DMS 273 (cell line): ENCODE data around the gene NDUFB11.
"Not testable (repeated sequence)": the region's sequence is repeated elsewhere in the genome, so short reads cannot be mapped to it uniquely, and the experiment has no call there.

ENCODE experiments used
- DNase-seq: peaks from one replicate; lab custom pipeline; 2025; ENCODE audit not compliant: unreplicated experiment; lab: John Stamatoyannopoulos, UW

NDUFB11 gene

DNA sequence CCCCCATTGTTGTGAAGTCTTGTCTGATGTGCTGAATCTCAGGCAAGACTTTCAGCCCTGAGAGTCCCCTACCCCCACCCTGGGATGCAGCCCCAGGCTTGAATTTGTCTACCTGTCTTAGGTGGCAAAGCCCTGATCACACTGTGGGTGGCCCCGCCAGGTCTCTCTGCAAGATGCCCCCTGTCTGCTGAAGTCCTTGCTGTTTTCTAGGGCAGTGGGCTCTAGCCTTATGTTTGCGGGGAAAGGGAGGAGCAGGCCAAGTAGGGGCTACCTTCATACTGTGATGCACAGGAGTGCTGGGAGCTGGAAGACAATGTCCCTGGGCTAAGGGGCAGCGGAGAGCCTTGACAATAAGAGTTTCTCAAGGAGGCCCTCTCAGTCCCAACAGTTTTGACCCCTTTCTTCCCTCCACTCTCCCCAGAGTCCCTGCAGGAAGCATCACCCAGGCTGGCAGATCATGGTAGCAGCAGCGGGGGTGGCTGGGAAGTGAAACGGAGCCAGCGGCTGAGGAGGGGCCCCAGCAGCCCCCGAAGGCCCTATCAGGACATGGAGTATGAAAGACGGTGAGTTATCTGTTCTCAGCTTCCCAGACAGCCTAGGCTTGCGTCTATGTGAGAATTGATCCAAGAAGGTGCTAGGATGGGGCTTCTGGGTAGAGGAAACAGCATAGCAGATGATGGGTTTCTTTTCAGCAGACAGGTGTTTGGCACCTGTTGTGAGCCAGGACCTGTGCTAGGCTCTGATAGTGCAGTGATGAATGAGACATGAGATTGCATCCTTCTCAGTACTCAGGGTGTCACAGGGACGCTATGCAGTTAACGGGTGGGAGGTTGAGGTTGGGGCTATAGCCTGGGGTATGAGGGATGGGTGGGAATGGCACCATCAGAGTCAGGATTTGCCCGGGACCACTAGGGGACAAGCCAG lies 2.7 kb upstream of the NDUFB11 start:
- no peak for DNase-seq

- DNase-seq = peak; percentile 55
Measured at GRCh38 chrX:47146121-47146935, 1.8 kb upstream of the NDUFB11 start.

- DNase-seq = no peak
Measured at GRCh38 chrX:47145395-47146120, 1.1 kb upstream of the NDUFB11 start.

- peak; percentile 71 for DNase-seq
Measured at GRCh38 chrX:47143894-47144625, 442 bp downstream of the NDUFB11 start.

DNA sequence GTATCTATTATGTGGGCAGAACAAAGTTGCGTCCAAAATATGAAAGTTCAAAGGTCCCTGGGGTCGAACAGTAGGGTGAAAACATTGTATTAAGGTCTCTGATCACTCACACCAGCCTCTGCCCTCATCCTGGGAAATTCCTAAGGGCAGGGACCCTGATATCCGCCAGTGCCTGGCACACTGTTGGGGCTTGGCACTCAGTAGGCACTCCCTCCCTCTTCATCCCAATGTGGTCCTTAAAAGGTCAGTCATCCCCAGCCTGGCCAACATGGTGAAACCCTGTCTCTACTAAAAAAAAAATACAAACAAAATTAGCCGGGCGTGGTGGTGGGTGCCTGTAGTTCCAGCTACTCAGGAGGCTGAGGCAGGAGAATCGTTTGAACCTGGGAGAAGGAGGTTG lies 6.3 kb downstream of the NDUFB11 start:
- DNase-seq = no peak

DNA sequence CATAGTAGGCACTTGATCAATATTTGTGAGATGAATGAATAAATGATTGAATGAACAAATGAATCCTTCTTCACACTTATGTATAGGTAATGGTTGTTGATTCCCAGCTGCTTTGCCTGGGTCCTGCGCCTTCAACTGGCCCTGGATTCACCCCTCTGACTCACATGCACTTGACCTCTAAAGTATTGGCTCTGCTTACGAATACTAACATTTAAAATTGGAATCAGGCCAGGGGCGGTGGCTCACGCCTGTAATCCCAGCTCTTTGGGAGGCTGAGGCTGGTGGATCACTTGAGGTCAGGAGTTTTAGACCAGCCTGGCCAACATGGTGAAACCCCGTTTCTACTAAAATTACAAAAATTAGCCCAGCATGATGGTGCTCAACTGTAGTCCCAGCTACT lies 8.9 kb downstream of the NDUFB11 start:
- DNase-seq = not testable (repeated sequence)

GRCh38 chrX:47133493-47133892 lies 11.0 kb downstream of the NDUFB11 start:
- no peak for DNase-seq

DNA sequence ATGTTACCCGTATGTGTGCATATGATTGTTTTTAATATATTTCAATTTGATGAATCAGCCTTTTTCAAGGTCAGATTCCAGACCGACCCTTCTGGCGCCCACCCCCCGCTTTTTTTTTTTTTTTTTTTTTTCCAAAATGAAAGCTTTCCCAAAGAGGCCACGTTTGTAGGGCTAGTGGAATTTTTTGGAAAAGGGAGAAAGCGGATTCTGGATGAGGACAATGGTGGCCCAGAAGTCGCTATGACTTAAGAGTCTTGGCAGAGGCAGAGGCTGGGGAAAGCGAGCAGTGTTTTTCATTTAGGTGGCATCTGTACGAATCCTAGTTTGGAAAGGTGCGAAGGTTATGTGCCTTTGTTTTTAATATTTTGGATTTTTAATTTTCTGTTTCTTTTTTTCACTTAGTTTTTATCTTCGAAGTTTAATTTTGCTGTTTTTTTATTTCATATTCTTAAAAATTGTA lies 14.6 kb downstream of the NDUFB11 start:
- DNase-seq = peak; percentile 36

DNA sequence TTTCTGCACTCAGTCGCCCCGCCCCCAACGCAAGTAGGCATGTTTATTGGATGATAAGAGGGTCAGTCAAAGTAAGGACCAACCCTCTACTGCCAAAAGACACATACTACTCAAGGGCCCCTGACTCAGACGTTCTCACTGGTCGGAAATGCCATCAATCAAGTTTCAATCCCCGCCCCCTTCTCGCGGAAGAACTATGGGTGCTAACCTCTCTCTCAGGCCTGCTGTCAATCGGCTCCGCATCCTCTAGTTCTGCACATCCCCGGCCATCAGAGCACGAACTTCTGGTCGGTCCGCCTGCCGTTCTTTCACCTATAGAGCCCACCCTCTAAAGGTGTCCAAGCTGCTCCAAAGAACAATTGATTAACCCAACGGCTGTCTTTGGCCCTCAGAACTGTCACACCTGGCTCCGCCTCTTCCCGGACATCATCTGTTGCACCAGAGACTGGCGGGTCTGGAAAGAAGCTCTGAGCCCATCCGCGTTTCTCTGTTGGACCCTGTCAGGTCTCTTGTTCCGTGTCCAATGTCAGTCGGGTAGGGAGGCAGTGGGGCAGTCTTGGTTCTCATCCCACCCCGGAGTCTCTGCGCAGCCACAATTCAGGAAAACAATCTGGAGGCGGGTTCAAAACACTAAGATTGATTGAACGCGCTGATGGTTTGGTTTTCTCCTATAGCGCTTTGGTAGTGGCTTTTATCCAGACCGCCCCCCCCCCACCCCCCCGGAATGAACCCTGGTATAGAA lies 15.2 kb downstream of the NDUFB11 start:
- peak; percentile 97 for DNase-seq

- DNase-seq = not testable (repeated sequence)
Measured at GRCh38 chrX:47124466-47124865, 20.0 kb downstream of the NDUFB11 start.

DNA sequence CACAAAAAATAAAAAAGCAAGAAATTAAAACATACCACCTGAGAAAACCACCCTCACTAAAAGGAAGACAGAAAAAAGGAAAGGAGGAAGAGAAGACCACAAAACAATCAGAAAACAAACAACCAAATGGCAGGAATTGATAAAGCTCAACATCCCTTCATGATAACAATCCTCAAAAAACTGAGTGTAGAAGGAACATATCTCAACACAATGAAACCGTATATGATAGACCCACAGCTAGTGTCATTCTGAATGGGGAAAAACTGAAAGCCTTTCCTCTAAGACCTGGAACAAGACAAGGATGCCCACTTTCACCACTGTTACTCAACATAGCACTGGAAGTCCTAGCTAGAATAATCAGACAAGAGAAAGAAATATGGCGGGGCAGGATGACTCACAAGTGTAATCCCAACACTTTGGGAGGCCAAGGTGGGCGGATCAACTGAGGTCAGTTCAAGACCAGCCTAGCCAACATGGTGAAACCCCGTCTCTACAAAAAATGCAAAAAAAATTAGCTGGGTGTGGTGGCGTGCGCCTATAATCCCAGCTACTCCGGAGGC lies 27.9 kb downstream of the NDUFB11 start:
- not testable (repeated sequence) for DNase-seq

- peak; percentile 18 for DNase-seq
Measured at GRCh38 chrX:47112316-47112954, 32.1 kb downstream of the NDUFB11 start.

- DNase-seq = not testable (repeated sequence)
Measured at GRCh38 chrX:47110936-47111615, 33.4 kb downstream of the NDUFB11 start.

GRCh38 chrX:47101206-47101605 lies 43.3 kb downstream of the NDUFB11 start:
- no peak for DNase-seq

DNA sequence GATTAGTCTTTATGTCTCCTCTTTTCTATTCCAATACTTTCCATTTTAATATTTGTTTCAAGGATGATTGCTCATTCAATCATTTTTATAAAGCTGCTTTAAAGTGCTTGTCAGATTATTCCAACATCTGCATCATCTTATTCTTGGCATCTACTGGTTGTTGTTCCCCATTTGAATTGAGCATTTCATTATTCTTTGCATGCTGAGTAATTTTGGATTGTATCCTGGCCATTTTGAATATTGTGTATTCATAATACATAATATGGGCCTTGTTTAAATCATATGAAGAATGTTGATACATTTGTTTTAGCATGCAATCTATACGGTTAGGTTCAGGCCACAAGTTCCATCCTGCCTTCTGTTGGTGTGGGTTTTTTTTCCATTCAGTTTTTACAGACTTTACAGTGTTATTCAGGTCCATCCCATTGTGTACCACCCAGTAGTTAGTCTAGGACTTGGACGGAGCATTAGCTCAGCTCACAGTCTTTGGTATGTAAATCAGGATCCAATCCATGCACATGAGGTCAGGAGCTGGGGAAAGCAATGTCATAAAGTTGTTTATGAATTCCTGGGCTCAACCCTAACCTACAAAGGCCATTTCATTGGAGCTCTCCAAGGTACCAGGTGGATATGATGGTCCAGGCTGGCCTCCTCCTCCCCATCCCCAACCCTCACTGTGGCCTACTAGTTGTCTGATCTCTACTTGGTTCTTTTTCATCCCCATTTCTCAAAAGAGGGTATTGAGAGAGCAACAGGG lies 46.0 kb downstream of the NDUFB11 start:
- no peak for DNase-seq

DNA sequence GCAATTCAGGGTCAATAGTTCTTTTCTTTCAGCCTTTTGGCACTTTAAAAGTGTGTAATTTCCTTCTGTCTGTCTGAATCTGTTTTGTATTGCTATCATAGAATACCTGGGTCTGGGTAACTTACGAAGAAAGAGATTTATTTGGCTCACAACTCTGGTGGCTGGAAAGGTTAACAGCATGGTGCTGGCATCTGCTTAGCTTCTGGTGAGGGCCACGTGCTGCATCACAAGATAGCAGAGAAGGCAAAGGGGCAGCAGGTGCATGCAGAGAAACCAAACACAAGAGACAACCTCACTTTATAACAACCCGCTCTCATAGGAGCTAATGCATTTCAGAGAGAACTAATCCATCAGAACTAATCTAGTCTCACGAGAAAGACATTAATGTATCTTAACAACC lies 47.5 kb downstream of the NDUFB11 start:
- peak; percentile 47 for DNase-seq

- no peak for DNase-seq
Measured at GRCh38 chrX:47093860-47094259, 50.6 kb downstream of the NDUFB11 start.

- peak; percentile 72 for DNase-seq
Measured at GRCh38 chrX:47093248-47093647, 51.3 kb downstream of the NDUFB11 start.
